ENCODE results near the gene FUT1. TPM values are rescaled to one million over a fixed set of nuclear protein-coding genes. Genes with fewer than 3 reads are reported as not detected.
"Not testable (repeated sequence)": the region's sequence is repeated elsewhere in the genome, so short reads cannot be mapped to it uniquely, and the experiment has no call there.

The FUT1 gene
- total and polyA plus RNA-seq, 4 donors, result 0.48 to 6.8 (median 1.0) TPM

DNA sequence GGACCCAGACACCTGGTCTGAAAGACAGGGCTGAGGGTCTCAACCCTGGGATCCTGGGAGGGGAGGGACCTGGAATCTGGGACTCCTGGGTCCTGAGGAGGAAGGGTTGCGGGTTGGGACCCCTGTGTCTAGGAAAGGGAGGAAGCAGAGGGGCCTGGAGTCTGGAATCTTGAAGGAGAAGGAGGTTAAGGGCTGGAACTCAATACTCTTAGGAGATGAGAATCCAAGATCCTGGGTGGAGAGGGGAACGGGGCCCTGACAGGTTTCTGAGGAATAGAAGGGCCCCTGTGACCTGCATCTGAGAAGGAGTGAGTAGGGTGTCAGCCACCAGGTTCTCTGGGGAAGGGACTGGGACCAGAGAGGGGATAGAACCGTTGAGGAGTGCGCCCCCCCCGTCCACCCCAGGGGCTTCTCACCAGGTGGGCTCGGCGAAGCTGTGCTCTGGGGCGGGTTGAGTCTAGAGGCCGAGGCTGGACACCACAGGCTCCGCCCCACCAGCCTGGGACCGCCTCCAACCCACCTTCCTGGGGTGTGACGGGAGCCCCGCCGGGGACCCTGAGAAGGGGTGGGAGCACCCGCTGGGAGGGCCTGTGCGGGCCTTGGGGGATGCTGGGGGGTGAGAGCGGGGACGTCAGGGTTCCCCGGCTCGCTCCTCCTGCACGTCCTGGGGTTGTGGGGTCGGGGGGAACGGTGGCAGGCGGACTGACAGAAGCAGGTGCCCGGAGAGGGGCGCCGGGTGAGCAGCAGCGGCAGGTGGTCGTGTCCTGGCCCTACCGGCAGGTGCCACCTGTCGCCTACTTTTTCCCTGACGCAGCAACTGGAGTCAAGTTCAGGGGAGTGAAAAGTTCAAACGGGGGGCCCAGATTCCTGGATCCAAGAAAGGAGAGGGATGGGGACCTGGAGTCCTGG, 32.9 kb downstream of the FUT1 start, which contains the start of gene MAMSTR (continued):
- TF ChIP-seq SP1 (IDR thresholded peaks at IDR 0.05) (no peak), RXRA (IDR thresholded peaks at IDR 0.05) (no peak)

- Histone ChIP-seq H3K9ac (ENCODE audit: low read depth in 1 of 2, low read length in 2 of 2) (no peak overlapping the region), H3K9me3 (ENCODE audit: control insufficient read depth in 4 of 4, low read length in 3 of 4) (no peaks in the 10 kb centered on the region), H3K4me1 (ENCODE audit: control insufficient read depth in 4 of 4, insufficient read depth in 4 of 4, low read length in 3 of 4) (peaks cover 0 to 20% (median 13%) of the 10 kb centered on the region in 4 donors), H3K27me3 (ENCODE audit: control insufficient read depth in 4 of 4, insufficient read depth in 4 of 4, low read length in 3 of 4) (no peaks in the 10 kb centered on the region), H3K36me3 (ENCODE audit: control insufficient read depth in 4 of 4, insufficient read depth in 3 of 4, low read depth in 1 of 4, low read length in 3 of 4) (no peaks in the 10 kb centered on the region), H3K4me3 (ENCODE audit: low read depth in 1 of 3, low read length in 3 of 3) (no peak overlapping the region), H3K27ac (ENCODE audit: low read depth in 1 of 2, low read length in 2 of 2) (no peak overlapping the region)
- 68% methylated on average over 15 of the region's 15 CpGs for WGBS
- DNase-seq (ENCODE audit: low spot score), result no peak
- no peak for TF ChIP-seq YY1 (IDR thresholded peaks at IDR 0.05)
- TF ChIP-seq NR2F2 (IDR thresholded peaks at IDR 0.05), result peak; percentile 82
Measured at GRCh38 chr19:48718711-48719231, 33.7 kb downstream of the FUT1 start.

GRCh38 chr19:48718106-48718505, 34.3 kb downstream of the FUT1 start:
- not testable (repeated sequence) for H3K27me3 ChIP-seq (ENCODE audit: control insufficient read depth in 4 of 4, insufficient read depth in 4 of 4, low read length in 3 of 4); H3K9me3 ChIP-seq (ENCODE audit: control insufficient read depth in 4 of 4, low read length in 3 of 4); H3K4me3 ChIP-seq (ENCODE audit: low read depth in 1 of 3, low read length in 3 of 3); H3K9ac ChIP-seq (ENCODE audit: low read depth in 1 of 2, low read length in 2 of 2); H3K27ac ChIP-seq (ENCODE audit: low read depth in 1 of 2, low read length in 2 of 2); H3K36me3 ChIP-seq (ENCODE audit: control insufficient read depth in 4 of 4, insufficient read depth in 3 of 4, low read depth in 1 of 4, low read length in 3 of 4); DNase-seq (ENCODE audit: low spot score)
- peaks cover 0 to 27% (median 18%) of the 10 kb centered on the region in 4 donors for H3K4me1 ChIP-seq (ENCODE audit: control insufficient read depth in 4 of 4, insufficient read depth in 4 of 4, low read length in 3 of 4)
- WGBS, result 95% methylated on average over 13 of the region's 13 CpGs

DNA sequence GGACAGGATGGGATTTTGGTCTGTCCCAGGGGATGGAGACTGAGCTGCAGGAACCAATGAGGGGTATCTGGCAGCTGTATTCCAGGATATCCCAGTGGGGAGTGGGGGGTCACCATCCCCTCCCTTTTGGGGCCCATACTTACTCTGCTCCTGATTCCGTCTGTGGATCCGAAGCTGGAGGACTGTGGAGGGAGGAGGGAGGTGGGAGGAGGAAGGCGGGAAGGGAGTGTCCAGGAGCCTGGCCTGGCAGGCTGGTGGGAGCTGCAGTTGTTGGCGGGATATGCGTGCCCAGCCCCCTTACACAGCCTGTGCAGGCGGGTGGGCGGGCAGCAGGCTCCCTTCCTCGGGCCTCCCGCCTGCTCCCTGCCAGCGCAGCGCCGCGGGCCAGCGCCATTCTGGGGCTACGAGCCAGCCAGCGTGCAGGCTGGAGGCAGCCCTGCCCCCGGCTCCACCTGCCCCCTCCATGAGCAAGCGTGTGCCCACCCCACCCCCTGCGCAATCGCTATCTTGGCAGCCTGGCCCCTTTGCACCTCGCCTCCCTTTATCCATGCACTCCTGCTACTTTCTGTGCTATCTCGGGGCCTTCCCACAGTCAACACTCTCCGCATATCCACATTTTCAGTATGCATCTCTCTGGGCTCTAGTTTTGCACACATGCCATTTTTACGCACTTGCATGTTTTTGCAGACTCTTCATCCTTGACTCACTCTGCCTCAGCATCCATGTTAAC, 35.7 kb downstream of the FUT1 start:
- H3K27ac ChIP-seq (ENCODE audit: low read depth in 1 of 2, low read length in 2 of 2), result peak overlapping the region; percentile 24 to 35
- TF ChIP-seq TAF1 (conservative IDR thresholded peaks at IDR 0.05) (no peak), FOXA2 (IDR thresholded peaks at IDR 0.05) (no peak), ZBTB33 (IDR thresholded peaks at IDR 0.05) (no peak), CTCF (IDR thresholded peaks at IDR 0.05; ENCODE audit: low read depth, low read length, missing input control) (no peak), JUND (IDR thresholded peaks at IDR 0.05) (no peak), EGR1 (IDR thresholded peaks at IDR 0.05; ENCODE audit: low read depth in 2 of 2) (no peak), NR2F2 (IDR thresholded peaks at IDR 0.05) (no peak), HNF4G (IDR thresholded peaks at IDR 0.05) (no peak), MAX (IDR thresholded peaks at IDR 0.05) (no peak), SP1 (IDR thresholded peaks at IDR 0.05) (no peak), RXRA (IDR thresholded peaks at IDR 0.05) (no peak), YY1 (IDR thresholded peaks at IDR 0.05) (no peak), RAD21 (IDR thresholded peaks at IDR 0.05) (no peak)
- no peaks in the 10 kb centered on the region for H3K9me3 ChIP-seq (ENCODE audit: control insufficient read depth in 4 of 4, low read length in 3 of 4)
- H3K36me3 ChIP-seq (ENCODE audit: control insufficient read depth in 4 of 4, insufficient read depth in 3 of 4, low read depth in 1 of 4, low read length in 3 of 4), result no peaks in the 10 kb centered on the region
- H3K9ac ChIP-seq (ENCODE audit: low read depth in 1 of 2, low read length in 2 of 2), result no peak overlapping the region
- peak; percentile 43 for DNase-seq (ENCODE audit: low spot score)
- WGBS, result 41% methylated on average over 24 of the region's 24 CpGs
- H3K27me3 ChIP-seq (ENCODE audit: control insufficient read depth in 4 of 4, insufficient read depth in 4 of 4, low read length in 3 of 4), result no peaks in the 10 kb centered on the region
- no peak overlapping the region for H3K4me3 ChIP-seq (ENCODE audit: low read depth in 1 of 3, low read length in 3 of 3)
- peaks cover 0 to 32% (median 22%) of the 10 kb centered on the region in 4 donors for H3K4me1 ChIP-seq (ENCODE audit: control insufficient read depth in 4 of 4, insufficient read depth in 4 of 4, low read length in 3 of 4)

All from liver (tissue), 9 donors.